IPS-18c (cell line): ENCODE measurements around the gene TSPO2.
"Not testable (repeated sequence)": the region's sequence is repeated elsewhere in the genome, so short reads cannot be mapped to it uniquely, and the experiment has no call there.

ENCODE experiments used
- H3K4me3 ChIP-seq: 2 replicates; pipeline ENCODE4 v1.7.0; 2013; ENCODE audit warnings: low read depth, mild to moderate bottlenecking, low read length, moderate library complexity; ENCODE audit not compliant: insufficient read depth
- H3K9me3 ChIP-seq: one replicate; pipeline ENCODE4 v1.6.1; 2013; ENCODE audit warnings: mild to moderate bottlenecking, low read length, moderate library complexity; ENCODE audit not compliant: control insufficient read depth, insufficient read depth

TSPO2 gene

DNA sequence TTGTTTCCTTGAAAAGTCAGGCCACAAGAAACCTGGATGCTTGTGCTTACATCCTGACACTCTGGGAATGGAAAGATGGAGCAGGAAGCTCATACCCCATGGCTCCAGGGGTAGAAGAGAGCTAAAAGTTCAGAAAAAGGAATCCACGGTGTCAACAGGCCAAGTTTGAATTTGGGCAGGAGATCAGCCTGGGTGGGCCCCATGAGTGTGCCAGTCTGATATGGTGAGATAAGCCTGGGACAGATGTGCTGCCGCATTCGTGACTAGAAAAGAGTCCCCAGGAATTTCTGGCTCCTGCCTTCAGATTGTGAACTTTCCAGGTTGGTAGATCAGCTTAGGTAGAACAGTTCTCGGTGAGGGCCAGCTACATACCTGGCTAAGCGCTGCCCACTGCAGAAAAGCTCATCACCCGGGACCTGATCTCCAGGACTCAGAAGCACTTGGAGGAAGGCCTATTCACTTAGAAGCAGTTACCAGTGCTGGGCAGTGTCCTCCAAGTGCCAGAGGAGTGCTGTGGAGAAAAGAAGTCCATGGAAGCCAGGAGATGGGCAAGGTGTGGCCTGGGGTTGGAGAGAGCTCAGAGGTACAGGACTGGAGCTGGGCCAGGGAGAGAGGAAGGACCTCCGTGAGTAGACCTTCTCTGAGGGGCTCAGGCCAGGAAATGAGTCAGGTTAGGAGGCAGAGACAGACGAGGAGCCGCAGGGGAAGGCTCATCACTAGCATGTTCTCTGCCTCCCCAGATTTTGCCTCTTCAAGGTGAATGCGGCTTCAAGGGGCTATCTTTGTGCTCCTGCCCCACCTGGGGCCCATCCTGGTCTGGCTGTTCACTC, at the start of gene TSPO2:
TSPO2 (plus strand) TSS at position 242 of the 830 bp plus-strand sequence; CDS start at position 761, 519 bp downstream.
- H3K9me3 ChIP-seq, result no peaks in the 10 kb centered on the region

GRCh38 chr6:40992746-40993145, 49.5 kb upstream of the TSPO2 start:
- Histone ChIP-seq H3K4me3 (no peak overlapping the region), H3K9me3 (no peaks in the 10 kb centered on the region)

More for the DNA sequence above, at the start of gene TSPO2:
- no peak within 1 kb of the TSS for H3K4me3 ChIP-seq

DNA sequence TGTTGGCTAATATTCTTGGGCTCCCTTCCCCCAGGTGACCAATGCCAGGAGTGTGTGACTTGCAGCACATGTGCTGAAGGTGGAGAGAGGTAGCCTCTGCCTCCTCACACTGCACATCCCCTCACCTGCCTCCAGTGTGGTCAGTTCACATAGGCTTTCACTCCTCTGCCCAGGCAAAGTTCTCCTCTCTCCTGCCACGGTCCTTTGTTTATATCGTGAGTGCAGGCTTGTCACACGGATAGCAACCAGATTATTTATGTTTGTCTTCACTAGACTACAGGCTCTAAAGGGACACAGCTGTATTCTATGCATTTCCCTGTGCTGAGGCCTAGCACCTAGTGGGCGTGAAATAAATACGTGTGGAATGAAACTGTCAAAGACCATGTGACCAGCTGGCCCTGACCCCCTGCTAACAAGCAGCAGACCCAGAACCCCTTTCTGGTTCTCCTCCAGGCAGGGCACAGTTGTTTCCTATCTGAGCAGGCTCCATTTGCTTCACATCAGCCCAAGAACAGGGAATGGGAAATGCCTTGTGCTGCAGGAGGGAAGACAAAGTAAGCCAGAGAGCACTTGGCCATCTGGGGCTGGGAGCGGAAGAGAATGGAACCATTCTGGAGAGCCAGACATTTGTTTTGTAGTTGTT, 45.6 kb upstream of the TSPO2 start:
- H3K9me3 ChIP-seq, result no peaks in the 10 kb centered on the region
- H3K4me3 ChIP-seq, result no peak overlapping the region

DNA sequence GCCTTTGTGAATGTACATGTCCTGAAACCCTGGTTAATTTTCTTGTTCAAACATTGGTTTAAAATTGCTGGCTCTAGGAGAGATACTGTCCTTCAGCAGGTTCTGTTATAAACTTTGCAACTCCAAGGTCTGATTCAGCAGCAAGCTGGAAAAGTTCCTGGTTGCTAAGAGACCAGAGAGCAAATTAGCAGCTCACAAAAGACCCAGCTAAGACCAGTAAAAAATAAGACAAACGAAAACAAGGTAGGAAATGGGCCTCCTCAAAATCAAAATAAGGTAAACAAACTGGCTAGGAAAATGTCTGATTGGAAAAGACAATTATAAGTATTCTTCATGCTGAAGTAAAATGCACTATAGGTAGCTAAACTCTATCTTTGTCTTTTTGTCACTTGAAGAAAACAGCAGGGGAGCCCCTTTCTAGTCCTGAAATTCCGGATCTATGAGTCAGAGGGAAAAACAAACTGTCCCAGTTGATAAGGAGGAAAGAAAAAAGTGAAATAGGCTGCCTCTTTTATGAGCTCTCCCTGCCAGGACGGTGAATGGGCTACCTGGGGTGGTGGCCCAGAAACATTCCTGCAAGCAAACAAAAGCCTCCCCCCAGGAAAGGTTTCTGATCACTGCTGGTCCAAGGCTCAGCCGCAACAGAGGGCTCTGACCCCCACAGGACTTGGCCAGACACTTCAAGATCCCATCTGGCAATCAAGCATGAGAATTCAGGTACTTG, 44.9 kb upstream of the TSPO2 start:
- H3K9me3 ChIP-seq, result no peaks in the 10 kb centered on the region
- no peak overlapping the region for H3K4me3 ChIP-seq

DNA sequence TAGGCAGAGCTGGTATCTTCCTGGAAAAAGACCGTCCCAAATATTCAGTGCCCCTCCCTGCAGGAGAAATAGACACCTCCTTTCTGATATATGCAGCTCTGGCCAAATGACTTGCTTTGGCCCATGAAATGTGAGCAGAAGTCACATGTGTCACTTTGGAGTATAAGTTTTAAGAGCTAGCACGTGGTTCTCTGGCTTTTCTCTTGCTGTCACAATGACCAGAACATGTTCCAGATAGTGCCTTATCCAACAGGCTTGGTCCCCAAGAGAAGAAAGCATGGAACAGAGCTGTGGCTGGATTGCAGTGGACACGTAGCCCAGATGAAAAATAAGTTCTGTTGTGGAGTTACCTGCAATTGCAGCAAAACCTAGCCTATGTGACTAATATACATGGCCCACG, 43.6 kb upstream of the TSPO2 start:
- H3K4me3 ChIP-seq, result no peak overlapping the region
- H3K9me3 ChIP-seq, result no peaks in the 10 kb centered on the region

DNA sequence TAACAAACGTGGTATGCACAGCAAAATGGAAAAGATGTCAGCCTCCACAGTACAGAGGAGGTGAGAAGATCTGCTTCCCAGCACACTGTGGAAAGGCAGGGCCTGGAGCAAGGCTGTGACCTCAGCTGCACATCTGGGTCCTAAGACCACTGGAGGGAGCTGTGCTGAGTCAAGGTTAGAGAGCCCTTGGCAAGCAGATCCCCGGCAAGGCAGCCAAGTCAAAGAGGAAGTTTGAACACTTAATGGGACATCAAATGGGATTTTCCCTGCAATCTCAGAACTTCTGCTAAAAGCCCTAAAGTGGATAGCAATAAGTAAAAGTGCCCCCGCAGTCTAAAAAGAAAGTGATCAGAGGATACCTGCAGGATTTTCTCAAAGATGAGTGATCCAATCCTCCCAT, 42.7 kb upstream of the TSPO2 start:
- no peaks in the 10 kb centered on the region for H3K9me3 ChIP-seq
- H3K4me3 ChIP-seq, result no peak overlapping the region

DNA sequence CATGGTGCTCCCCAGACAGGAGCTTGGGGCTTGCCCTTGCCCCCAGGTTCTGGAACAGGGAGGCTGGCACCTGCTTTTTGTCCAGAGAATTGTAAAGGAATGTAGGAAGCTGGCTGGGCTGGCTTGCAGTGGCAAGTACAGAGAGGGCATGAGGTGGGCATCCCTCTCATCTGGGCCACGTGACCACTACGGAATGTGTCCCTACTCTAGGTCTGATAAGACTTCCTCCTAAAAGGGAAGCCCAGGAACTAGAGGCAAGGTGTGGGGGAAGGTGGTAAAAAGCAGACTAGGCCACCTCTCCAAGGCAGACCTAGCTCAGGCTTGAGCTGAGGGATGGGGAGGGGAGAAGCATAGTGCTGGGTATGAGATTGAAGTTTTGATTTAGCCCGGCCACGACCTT, 42.0 kb upstream of the TSPO2 start:
- Histone ChIP-seq H3K4me3 (no peak overlapping the region), H3K9me3 (no peaks in the 10 kb centered on the region)

- Histone ChIP-seq H3K4me3 (no peak overlapping the region), H3K9me3 (no peaks in the 10 kb centered on the region)
Observed at GRCh38 chr6:41002168-41002567, 40.1 kb upstream of the TSPO2 start.

DNA sequence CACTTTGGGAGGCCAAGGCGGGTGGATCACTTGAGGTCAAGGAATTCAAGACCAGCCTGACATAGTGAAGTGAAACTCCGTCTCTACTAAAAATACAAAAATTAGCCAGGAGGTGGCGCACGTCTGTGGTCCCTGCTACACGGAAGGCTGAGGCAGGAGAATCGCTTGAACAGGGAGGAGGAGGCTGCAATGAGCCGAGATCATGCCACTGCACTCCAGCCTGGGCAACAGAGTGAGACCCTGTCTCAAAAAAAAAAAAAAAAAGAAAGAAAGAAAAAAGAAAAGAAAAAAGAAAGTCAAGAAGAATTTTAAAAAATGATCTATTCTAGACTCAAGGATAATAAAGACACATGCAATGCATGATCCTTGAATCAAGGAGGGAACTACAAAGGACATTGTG, 36.0 kb upstream of the TSPO2 start:
- not testable (repeated sequence) for H3K9me3 ChIP-seq, H3K4me3 ChIP-seq

- H3K4me3 ChIP-seq, H3K9me3 ChIP-seq: not testable (repeated sequence)
Observed at GRCh38 chr6:41006980-41007379, 35.3 kb upstream of the TSPO2 start.

GRCh38 chr6:41008011-41008410, 34.3 kb upstream of the TSPO2 start:
- H3K4me3 ChIP-seq, result no peak overlapping the region
- no peaks in the 10 kb centered on the region for H3K9me3 ChIP-seq

- Histone ChIP-seq H3K4me3 (no peak overlapping the region), H3K9me3 (no peaks in the 10 kb centered on the region)
Observed at GRCh38 chr6:41009669-41010068, 32.6 kb upstream of the TSPO2 start.

- Histone ChIP-seq H3K4me3 (no peak overlapping the region), H3K9me3 (no peaks in the 10 kb centered on the region)
Observed at GRCh38 chr6:41011673-41012072, 30.6 kb upstream of the TSPO2 start.

DNA sequence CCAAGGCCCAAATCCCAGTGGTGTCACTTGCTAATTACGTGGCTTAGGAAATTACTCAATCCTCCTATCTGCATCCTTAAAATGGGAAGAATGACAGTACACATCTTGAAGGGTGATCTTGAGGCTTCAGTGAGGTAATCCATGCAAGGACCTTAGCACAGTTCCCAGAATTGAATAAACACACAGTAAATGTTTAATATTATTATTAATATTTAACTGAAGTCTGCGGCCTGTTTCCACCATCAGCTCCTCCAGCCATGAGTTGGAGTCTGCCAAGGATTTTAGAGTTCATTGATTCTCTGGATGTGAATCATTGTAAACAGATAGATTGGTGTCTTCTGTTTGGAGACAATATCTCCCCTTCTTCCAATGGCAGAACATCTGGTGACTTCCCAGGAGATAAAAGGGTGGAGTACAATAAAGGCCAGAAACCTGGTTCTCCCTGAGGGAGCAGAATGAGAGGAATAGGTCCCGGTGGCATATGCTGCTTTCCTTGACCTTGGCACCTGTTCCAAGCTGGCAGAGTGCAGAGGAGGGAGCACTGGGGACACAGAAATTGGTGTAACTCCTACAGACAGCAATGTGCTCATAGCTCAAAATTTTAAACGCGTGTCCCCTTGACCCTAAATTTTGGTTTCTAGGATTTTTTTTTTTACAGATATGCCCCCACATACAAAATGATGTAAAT, 28.7 kb upstream of the TSPO2 start:
- H3K4me3 ChIP-seq, result no peak overlapping the region
- H3K9me3 ChIP-seq, result no peaks in the 10 kb centered on the region

- Histone ChIP-seq H3K9me3 (no peaks in the 10 kb centered on the region), H3K4me3 (no peak overlapping the region)
Observed at GRCh38 chr6:41014780-41015179, 27.5 kb upstream of the TSPO2 start.

GRCh38 chr6:41015860-41016259, 26.4 kb upstream of the TSPO2 start:
- H3K4me3 ChIP-seq, H3K9me3 ChIP-seq: not testable (repeated sequence)

DNA sequence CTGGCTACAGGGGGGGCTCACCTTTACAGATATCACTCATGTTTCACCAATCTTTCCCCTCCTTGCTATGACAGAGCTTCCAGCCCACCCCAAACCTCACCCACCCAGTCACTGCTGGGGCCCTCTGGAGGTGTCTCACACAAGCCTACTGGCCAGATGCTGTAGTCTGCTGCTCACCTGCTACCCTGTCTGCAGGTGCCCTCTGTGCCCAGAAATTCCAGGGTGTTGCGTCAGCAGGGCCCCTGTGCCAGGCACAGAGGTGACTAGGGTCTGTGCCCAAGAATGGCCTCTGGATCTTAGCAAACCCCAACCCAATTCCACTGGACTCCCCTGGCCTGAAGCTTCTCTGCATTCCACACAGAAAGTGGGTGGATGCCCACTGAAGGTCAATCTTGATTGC, 24.6 kb upstream of the TSPO2 start:
- H3K4me3 ChIP-seq, result no peak overlapping the region

More for the DNA sequence above, 24.6 kb upstream of the TSPO2 start:
- H3K9me3 ChIP-seq, result no peaks in the 10 kb centered on the region
